Limb (tissue), 2 donors: ENCODE measurements around the gene MROH7.

ENCODE experiments used
- DNase-seq, 2 donors: peaks; one replicate each; pipeline ENCODE4 v3.0.0-alpha.2; 2016; ENCODE audit errors: extremely low spot score in 2 of 2

The MROH7 gene

GRCh38 chr1:54695764-54696163 lies 54.2 kb downstream of the MROH7 start:
- DNase-seq, result no peak

- no peak for DNase-seq
Measured at GRCh38 chr1:54696262-54696661, 54.7 kb downstream of the MROH7 start.

- DNase-seq, result no peak
Measured at GRCh38 chr1:54697896-54698295, 56.3 kb downstream of the MROH7 start.

GRCh38 chr1:54698346-54698745 lies 56.8 kb downstream of the MROH7 start:
- no peak for DNase-seq

- DNase-seq, result no peak
Measured at GRCh38 chr1:54699936-54700525, 58.4 kb downstream of the MROH7 start.

GRCh38 chr1:54701066-54701465 lies 59.5 kb downstream of the MROH7 start:
- no peak for DNase-seq

GRCh38 chr1:54701996-54702395 lies 60.4 kb downstream of the MROH7 start:
- no peak for DNase-seq

GRCh38 chr1:54703471-54703870 lies 61.9 kb downstream of the MROH7 start:
- DNase-seq, result no peak

GRCh38 chr1:54705153-54705552 lies 63.6 kb downstream of the MROH7 start:
- DNase-seq, result no peak

- no peak for DNase-seq
Measured at GRCh38 chr1:54706419-54706818, 64.8 kb downstream of the MROH7 start.

GRCh38 chr1:54708385-54708784 lies 66.8 kb downstream of the MROH7 start:
- no peak for DNase-seq

- no peak for DNase-seq
Measured at GRCh38 chr1:54709547-54710292, 68.1 kb downstream of the MROH7 start.

GRCh38 chr1:54710434-54710833 lies 68.8 kb downstream of the MROH7 start:
- DNase-seq, result no peak

- DNase-seq, result no peak
Measured at GRCh38 chr1:54710841-54711240, 69.3 kb downstream of the MROH7 start.

GRCh38 chr1:54711536-54711935 lies 70.0 kb downstream of the MROH7 start:
- DNase-seq, result no peak

- DNase-seq, result no peak
Measured at GRCh38 chr1:54714881-54715492, 73.4 kb downstream of the MROH7 start.

- peak; percentile 83 to 93 for DNase-seq
Measured at GRCh38 chr1:54715493-54716298, 74.1 kb downstream of the MROH7 start, which contains the start of gene TTC4. Gene TTC4 (plus strand): TSS chr1:54715861. CDS start chr1:54715909, 48 bp downstream.

GRCh38 chr1:54716299-54717047 lies 74.9 kb downstream of the MROH7 start:
- no peak for DNase-seq

GRCh38 chr1:54721719-54722118 lies 80.1 kb downstream of the MROH7 start:
- DNase-seq, result no peak

- no peak for DNase-seq
Measured at GRCh38 chr1:54723985-54724384, 82.4 kb downstream of the MROH7 start.

- no peak for DNase-seq
Measured at GRCh38 chr1:54724771-54725170, 83.2 kb downstream of the MROH7 start.
